Osteocyte (in vitro differentiated cells): ENCODE data around the gene HPS1. TPM values are rescaled to one million over a fixed set of nuclear protein-coding genes. Genes with fewer than 3 reads are reported as not detected.

Experiments
- DNase-seq: peaks from one replicate; pipeline ENCODE4 v3.0.0; 2021; ENCODE audit warnings: mixed read lengths; ENCODE audit not compliant: unreplicated experiment; ENCODE audit errors: extremely low spot score
- H3K27ac Mint-ChIP-seq: one replicate; pipeline ENCODE4 v1.8.0; 2021; ENCODE audit warnings: mild to moderate bottlenecking, mixed read lengths; ENCODE audit not compliant: unreplicated experiment
- H3K27me3 Mint-ChIP-seq: one replicate; pipeline ENCODE4 v1.8.0; 2021; ENCODE audit warnings: mixed read lengths; ENCODE audit not compliant: unreplicated experiment
- H3K36me3 Mint-ChIP-seq: one replicate; pipeline ENCODE4 v1.8.0; 2021; ENCODE audit warnings: mixed read lengths; ENCODE audit not compliant: unreplicated experiment
- H3K4me1 Mint-ChIP-seq: one replicate; pipeline ENCODE4 v1.8.0; 2021; ENCODE audit warnings: mixed read lengths; ENCODE audit not compliant: unreplicated experiment
- H3K4me3 Mint-ChIP-seq: one replicate; pipeline ENCODE4 v1.8.0; 2021; ENCODE audit warnings: mild to moderate bottlenecking, moderate library complexity, mixed read lengths; ENCODE audit not compliant: unreplicated experiment
- H3K9me3 Mint-ChIP-seq: one replicate; pipeline ENCODE4 v1.8.0; 2021; ENCODE audit warnings: mixed read lengths; ENCODE audit not compliant: unreplicated experiment
- total RNA-seq: library from RNA; stranded (reverse); gene quantifications from 2 replicates; pipeline ENCODE4 v1.2.1, GENCODE V29; 2021
- TF ChIP-seq, protein P1 (sequence below): fragments of 200-600 bp; sonication (generic); IDR thresholded peaks from 2 replicates; pipeline ENCODE4 v1.5.0; 2021; ENCODE audit warnings: antibody characterized with exemption, mild to moderate bottlenecking, moderate library complexity

The HPS1 gene
- total RNA-seq, 1 donor from 2014 or later: 67.1 TPM

DNA sequence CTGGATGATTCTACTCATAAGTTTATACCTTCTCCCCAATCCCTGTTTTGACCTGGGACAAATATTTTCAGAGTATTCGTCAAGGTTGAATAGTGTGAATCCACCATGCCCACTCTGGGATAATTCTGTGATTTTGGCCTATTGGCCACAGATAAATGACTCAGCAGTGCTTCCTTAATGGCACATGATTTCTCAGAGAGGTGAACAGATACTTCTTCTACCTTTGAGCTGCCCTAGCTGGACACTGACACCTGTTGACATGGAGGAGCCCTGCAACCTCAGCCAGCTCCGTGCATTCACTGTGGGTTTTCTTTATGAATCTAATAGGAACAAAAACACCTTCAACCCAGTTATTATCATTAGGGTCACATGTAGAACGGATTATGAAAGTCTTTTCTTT is 40.9 kb upstream of the HPS1 start:
- peaks cover 2% of the 10 kb centered on the region for H3K27me3 Mint-ChIP-seq
- no peak overlapping the region for H3K27ac Mint-ChIP-seq
- TF ChIP-seq, protein P1, sequence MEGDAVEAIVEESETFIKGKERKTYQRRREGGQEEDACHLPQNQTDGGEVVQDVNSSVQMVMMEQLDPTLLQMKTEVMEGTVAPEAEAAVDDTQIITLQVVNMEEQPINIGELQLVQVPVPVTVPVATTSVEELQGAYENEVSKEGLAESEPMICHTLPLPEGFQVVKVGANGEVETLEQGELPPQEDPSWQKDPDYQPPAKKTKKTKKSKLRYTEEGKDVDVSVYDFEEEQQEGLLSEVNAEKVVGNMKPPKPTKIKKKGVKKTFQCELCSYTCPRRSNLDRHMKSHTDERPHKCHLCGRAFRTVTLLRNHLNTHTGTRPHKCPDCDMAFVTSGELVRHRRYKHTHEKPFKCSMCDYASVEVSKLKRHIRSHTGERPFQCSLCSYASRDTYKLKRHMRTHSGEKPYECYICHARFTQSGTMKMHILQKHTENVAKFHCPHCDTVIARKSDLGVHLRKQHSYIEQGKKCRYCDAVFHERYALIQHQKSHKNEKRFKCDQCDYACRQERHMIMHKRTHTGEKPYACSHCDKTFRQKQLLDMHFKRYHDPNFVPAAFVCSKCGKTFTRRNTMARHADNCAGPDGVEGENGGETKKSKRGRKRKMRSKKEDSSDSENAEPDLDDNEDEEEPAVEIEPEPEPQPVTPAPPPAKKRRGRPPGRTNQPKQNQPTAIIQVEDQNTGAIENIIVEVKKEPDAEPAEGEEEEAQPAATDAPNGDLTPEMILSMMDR: no peak
- H3K4me1 Mint-ChIP-seq: no peaks in the 10 kb centered on the region
- H3K9me3 Mint-ChIP-seq: no peaks in the 10 kb centered on the region
- no peak overlapping the region for H3K4me3 Mint-ChIP-seq
- no peak for DNase-seq
- H3K36me3 Mint-ChIP-seq: no peaks in the 10 kb centered on the region

DNA sequence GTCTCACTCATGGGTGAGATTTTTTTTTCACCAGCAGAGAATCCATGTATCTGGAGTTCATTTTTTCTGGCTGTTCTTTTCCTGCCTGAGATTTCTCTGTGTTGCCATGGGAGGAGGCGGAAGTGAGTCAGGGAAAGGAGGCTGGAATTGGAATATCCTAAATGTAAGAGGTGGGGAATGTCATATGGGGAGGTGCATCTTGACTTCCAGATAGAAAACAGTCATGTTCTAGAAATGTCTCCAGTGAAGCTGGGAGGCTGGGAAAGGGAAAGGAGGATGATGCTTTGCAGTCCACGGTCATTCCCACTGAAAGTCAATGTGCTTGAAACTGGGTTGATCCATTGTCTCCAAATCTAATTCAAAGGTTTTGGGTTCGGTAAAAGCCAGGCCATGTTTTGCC is 39.7 kb upstream of the HPS1 start:
- Mint-ChIP-seq H3K4me3 (no peak overlapping the region), H3K27me3 (peaks cover 2% of the 10 kb centered on the region), H3K36me3 (no peaks in the 10 kb centered on the region), H3K27ac (no peak overlapping the region), H3K4me1 (no peaks in the 10 kb centered on the region), H3K9me3 (no peaks in the 10 kb centered on the region)
- TF ChIP-seq, protein P1: no peak
- no peak for DNase-seq

DNA sequence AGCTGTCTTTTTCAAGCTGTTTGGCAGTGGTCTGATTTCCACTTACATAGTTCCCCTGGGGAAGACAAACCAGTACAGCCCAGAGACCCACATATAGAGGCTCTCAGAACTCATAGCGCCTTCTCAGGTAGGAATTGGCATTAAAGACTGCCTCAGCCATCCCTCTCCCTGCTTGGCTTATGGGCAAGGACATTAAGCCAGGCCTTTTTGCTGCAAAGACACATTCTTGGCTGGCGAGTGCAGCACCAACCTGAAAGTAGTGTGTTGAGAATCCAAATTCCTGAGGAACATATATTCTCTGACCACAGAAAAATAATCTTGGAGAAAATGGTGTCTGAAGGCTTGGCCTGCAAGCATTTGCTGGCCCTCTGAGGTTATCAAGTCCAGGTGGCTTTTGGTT is 39.2 kb upstream of the HPS1 start:
- no peak for DNase-seq
- Mint-ChIP-seq H3K4me1 (no peaks in the 10 kb centered on the region), H3K36me3 (no peaks in the 10 kb centered on the region), H3K27ac (no peak overlapping the region), H3K9me3 (no peaks in the 10 kb centered on the region), H3K4me3 (no peak overlapping the region), H3K27me3 (peaks cover 2% of the 10 kb centered on the region)
- TF ChIP-seq, protein P1: no peak

- DNase-seq: no peak
- Mint-ChIP-seq H3K36me3 (no peaks in the 10 kb centered on the region), H3K27ac (no peak overlapping the region), H3K4me1 (no peaks in the 10 kb centered on the region), H3K9me3 (no peaks in the 10 kb centered on the region), H3K4me3 (no peak overlapping the region), H3K27me3 (peaks cover 2% of the 10 kb centered on the region)
- TF ChIP-seq, protein P1: no peak
These were observed 36.9 kb upstream of the HPS1 start for GRCh38 chr10:98483658-98484057.

GRCh38 chr10:98482096-98482495 is 35.4 kb upstream of the HPS1 start:
- H3K4me1 Mint-ChIP-seq: no peaks in the 10 kb centered on the region
- H3K4me3 Mint-ChIP-seq: no peak overlapping the region
- H3K27ac Mint-ChIP-seq: no peak overlapping the region
- no peaks in the 10 kb centered on the region for H3K36me3 Mint-ChIP-seq
- H3K27me3 Mint-ChIP-seq: peaks cover under 1% of the 10 kb centered on the region
- TF ChIP-seq, protein P1: no peak
- no peaks in the 10 kb centered on the region for H3K9me3 Mint-ChIP-seq
- DNase-seq: no peak
